A549 (cell line): ENCODE data around the gene DENND10.

Experiments
- BHLHE40 ChIP-seq: IDR thresholded peaks from 2 replicates; pipeline ENCODE4 v1.6.1; 2012; ENCODE audit warnings: low read depth, low read length, inconsistent platforms
- CEBPB ChIP-seq, 2 experiments: fragments of >200 bp in 1 of 2; sonication (Bioruptor Twin) in 1 of 2; formaldehyde crosslinking in 1 of 2; IDR thresholded peaks; 2 replicates each; pipeline ENCODE4 v1.6.1; 2012 to 2016
- CHD4 ChIP-seq: fragments of 200-600 bp; sonication (generic); IDR thresholded peaks from 2 replicates; pipeline ENCODE4 v1.6.1; 2016; ENCODE audit warnings: antibody characterized with exemption, mild to moderate bottlenecking, borderline replicate concordance
- EP300 ChIP-seq, 2 experiments: fragments of >200 bp; sonication (Bioruptor Twin); formaldehyde crosslinking; IDR thresholded peaks; 2 replicates in 1 of 2; 3 replicates in 1 of 2; pipeline ENCODE4 v1.6.1; 2016 to 2017
- ESRRA ChIP-seq: fragments of 150-350 bp; IDR thresholded peaks from 2 replicates; pipeline ENCODE4 v1.6.1; 2014; ENCODE audit warnings: mild to moderate bottlenecking, low read length, borderline replicate concordance
- FOSL2 ChIP-seq, 2 experiments: fragments of 450-650 bp in 1 of 2; fragments of >200 bp in 1 of 2; sonication (Bioruptor Twin) in 1 of 2; formaldehyde crosslinking; IDR thresholded peaks; 2 replicates each; pipeline versions ENCODE4 v1.5.0 to v1.6.1; 2016 to 2020; ENCODE audit warnings: mild to moderate bottlenecking in 1 of 2, moderate library complexity in 1 of 2
- JUN ChIP-seq, 2 experiments: fragments of >200 bp; sonication (Bioruptor Twin); formaldehyde crosslinking; IDR thresholded peaks; 2 replicates in 1 of 2; 3 replicates in 1 of 2; pipeline ENCODE4 v1.6.1; 2016 to 2017
- KDM1A ChIP-seq: fragments of 200-600 bp; sonication (generic); IDR thresholded peaks from 2 replicates; pipeline ENCODE4 v1.6.1; 2016; ENCODE audit warnings: low read depth, mild to moderate bottlenecking
- MAFK ChIP-seq: fragments of 450-650 bp; IDR thresholded peaks from 2 replicates; pipeline ENCODE4 v1.6.1; 2014; ENCODE audit not compliant: partially characterized antibody
- POLR2A ChIP-seq: IDR thresholded peaks from 2 replicates; pipeline ENCODE4 v1.6.1; 2012; ENCODE audit warnings: mild to moderate bottlenecking, low read length
- ZFP36 ChIP-seq: fragments of 450-650 bp; IDR thresholded peaks from 2 replicates; pipeline ENCODE4 v1.6.1; 2014; ENCODE audit warnings: borderline replicate concordance; ENCODE audit not compliant: partially characterized antibody
- TF ChIP-seq, protein P1 (sequence below): fragments of >200 bp; sonication (Bioruptor Twin); formaldehyde crosslinking; IDR thresholded peaks from 3 replicates; pipeline ENCODE4 v1.5.1; 2016

DNA sequence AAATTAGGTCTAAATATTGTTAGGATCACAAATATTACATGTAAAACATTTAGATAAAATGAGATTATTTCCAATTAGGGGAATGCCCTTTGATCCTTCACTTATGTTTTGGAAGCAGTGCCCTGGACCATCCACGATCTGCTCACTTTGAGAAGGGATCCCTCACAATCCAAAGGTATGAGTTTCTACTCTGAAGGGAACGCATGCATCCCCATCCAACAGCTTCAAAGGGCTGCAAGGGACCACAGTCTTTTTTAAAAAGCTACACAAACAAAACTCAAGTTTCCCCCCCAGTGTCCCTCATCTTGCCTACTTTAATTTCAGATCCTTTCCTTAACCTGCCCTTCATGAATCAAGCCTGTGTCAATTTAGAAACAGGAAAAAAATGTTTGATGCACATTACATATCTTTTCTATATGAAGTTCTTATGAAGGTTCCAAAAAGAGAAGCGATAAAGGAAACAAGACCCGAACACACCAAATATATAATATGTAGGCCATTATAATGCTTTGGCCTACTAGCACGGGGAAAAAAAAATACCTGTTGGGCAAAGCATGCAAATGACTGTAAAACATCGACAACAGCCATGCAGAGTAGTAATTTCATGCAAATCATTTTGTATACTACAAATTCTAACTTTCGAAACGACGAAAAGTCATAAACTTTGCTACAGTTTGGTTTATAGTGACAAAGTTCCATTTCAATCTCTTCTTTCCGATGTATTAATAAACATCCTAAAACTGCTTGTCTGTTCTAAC lies 25.3 kb upstream of the DENND10 start:
- TF ChIP-seq JUN (IDR thresholded peaks at IDR 0.05) (no peak), CHD4 (no peak), FOSL2 (IDR thresholded peaks at IDR 0.05) (no peak), FOSL2 (CRISPR knock-in tag; IDR thresholded peaks at IDR 0.05) (no peak), ZFP36 (no peak), POLR2A (no peak), EP300 (IDR thresholded peaks at IDR 0.05) (no peak), KDM1A (no peak), BHLHE40 (no peak), CEBPB (IDR thresholded peaks at IDR 0.05) (no peak), ESRRA (no peak), MAFK (no peak)
- TF ChIP-seq, protein P1, sequence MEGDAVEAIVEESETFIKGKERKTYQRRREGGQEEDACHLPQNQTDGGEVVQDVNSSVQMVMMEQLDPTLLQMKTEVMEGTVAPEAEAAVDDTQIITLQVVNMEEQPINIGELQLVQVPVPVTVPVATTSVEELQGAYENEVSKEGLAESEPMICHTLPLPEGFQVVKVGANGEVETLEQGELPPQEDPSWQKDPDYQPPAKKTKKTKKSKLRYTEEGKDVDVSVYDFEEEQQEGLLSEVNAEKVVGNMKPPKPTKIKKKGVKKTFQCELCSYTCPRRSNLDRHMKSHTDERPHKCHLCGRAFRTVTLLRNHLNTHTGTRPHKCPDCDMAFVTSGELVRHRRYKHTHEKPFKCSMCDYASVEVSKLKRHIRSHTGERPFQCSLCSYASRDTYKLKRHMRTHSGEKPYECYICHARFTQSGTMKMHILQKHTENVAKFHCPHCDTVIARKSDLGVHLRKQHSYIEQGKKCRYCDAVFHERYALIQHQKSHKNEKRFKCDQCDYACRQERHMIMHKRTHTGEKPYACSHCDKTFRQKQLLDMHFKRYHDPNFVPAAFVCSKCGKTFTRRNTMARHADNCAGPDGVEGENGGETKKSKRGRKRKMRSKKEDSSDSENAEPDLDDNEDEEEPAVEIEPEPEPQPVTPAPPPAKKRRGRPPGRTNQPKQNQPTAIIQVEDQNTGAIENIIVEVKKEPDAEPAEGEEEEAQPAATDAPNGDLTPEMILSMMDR: no peak
